Measurements from ENCODE around the gene FAM168B.

DNA sequence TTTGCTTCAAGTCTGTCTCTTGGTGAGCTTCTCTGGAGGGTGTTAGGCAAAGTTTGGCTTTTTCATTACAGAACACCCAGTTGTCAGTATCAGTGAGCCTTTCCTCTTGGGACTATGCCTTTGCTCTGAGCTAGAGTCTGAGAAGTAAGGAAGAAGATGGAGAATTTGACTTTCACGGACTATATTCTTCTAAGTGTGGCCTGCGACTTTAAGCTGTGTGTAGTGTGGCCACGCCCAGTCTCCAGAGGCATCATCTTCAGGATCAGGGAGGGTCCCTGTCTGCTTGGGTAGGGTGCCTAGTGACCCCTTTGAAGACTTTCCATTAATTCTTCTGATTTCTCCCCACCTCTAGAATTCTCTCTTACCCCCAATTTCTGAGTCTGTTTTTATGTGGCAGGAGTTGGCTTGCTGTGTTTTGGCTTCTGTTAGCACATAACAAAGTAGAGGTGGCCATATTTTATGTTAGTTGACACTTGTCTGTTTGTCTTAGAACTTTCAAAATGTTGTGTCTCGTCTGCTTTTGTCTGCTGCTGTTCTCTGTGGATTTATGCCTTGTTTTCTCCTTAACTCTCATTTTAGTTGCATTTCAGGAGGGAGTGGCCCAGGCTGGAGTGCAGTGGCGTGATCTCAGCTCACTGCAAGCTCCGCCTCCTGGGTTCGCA, 20.4 kb upstream of the FAM168B start:
- TF ChIP-seq ZFP30 (CRISPR knock-in tag; IDR thresholded peaks at IDR 0.05), result no peak
- no peak for TF ChIP-seq SNAI2 (CRISPR knock-in tag; IDR thresholded peaks at IDR 0.05)
- TF ChIP-seq, protein P1, sequence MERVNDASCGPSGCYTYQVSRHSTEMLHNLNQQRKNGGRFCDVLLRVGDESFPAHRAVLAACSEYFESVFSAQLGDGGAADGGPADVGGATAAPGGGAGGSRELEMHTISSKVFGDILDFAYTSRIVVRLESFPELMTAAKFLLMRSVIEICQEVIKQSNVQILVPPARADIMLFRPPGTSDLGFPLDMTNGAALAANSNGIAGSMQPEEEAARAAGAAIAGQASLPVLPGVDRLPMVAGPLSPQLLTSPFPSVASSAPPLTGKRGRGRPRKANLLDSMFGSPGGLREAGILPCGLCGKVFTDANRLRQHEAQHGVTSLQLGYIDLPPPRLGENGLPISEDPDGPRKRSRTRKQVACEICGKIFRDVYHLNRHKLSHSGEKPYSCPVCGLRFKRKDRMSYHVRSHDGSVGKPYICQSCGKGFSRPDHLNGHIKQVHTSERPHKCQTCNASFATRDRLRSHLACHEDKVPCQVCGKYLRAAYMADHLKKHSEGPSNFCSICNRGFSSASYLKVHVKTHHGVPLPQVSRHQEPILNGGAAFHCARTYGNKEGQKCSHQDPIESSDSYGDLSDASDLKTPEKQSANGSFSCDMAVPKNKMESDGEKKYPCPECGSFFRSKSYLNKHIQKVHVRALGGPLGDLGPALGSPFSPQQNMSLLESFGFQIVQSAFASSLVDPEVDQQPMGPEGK (CRISPR knock-in tag; IDR thresholded peaks at IDR 0.05; ENCODE audit: borderline replicate concordance), result no peak
- TF ChIP-seq, protein P2, sequence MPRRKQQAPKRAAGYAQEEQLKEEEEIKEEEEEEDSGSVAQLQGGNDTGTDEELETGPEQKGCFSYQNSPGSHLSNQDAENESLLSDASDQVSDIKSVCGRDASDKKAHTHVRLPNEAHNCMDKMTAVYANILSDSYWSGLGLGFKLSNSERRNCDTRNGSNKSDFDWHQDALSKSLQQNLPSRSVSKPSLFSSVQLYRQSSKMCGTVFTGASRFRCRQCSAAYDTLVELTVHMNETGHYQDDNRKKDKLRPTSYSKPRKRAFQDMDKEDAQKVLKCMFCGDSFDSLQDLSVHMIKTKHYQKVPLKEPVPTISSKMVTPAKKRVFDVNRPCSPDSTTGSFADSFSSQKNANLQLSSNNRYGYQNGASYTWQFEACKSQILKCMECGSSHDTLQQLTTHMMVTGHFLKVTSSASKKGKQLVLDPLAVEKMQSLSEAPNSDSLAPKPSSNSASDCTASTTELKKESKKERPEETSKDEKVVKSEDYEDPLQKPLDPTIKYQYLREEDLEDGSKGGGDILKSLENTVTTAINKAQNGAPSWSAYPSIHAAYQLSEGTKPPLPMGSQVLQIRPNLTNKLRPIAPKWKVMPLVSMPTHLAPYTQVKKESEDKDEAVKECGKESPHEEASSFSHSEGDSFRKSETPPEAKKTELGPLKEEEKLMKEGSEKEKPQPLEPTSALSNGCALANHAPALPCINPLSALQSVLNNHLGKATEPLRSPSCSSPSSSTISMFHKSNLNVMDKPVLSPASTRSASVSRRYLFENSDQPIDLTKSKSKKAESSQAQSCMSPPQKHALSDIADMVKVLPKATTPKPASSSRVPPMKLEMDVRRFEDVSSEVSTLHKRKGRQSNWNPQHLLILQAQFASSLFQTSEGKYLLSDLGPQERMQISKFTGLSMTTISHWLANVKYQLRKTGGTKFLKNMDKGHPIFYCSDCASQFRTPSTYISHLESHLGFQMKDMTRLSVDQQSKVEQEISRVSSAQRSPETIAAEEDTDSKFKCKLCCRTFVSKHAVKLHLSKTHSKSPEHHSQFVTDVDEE (CRISPR knock-in tag; IDR thresholded peaks at IDR 0.05), result no peak
- no peak for TF ChIP-seq ZC3H10 (CRISPR knock-in tag; IDR thresholded peaks at IDR 0.05)
- no peak for TF ChIP-seq ZFP3 (CRISPR knock-in tag; IDR thresholded peaks at IDR 0.05)
- no peak for TF ChIP-seq OSR1 (CRISPR knock-in tag; IDR thresholded peaks at IDR 0.05)
